GM18505 (cell line): ENCODE data around the gene PIGM.

ENCODE experiments used
- ATAC-seq: cut with Tn5 transposase; IDR thresholded peaks from one replicate; pipeline ENCODE4 v1.9.1; 2021; ENCODE audit not compliant: unreplicated experiment
- POLR2A ChIP-seq: IDR thresholded peaks from 4 replicates; pipeline ENCODE4 v1.6.1; 2011; ENCODE audit warnings: borderline replicate concordance; ENCODE audit not compliant: insufficient read depth, insufficient read length; ENCODE audit errors: extremely low read depth

Gene PIGM

GRCh38 chr1:160005070-160005469 lies 26.7 kb downstream of the PIGM start:
- ATAC-seq, result no peak
- no peak for TF ChIP-seq POLR2A

DNA sequence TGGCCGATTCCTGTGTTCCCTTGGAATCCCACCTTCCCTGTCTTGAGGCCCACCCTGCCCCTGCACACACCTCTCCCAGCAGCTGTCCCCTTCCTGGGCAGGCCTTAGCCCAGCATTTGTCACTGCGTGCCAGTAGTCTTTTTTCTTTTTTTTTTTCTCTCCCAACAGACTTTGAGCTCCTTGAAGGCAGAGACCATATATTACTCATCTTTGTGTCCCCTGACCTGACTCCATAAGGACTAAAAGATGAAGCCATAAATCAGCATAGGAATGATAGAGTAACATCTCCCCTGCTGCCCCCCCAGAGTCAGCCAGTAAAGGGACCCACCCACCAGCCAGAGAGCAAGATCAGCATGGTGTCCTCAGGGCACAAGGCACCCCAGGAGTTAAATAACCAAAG lies 27.4 kb downstream of the PIGM start:
- no peak for ATAC-seq
- TF ChIP-seq POLR2A, result no peak

DNA sequence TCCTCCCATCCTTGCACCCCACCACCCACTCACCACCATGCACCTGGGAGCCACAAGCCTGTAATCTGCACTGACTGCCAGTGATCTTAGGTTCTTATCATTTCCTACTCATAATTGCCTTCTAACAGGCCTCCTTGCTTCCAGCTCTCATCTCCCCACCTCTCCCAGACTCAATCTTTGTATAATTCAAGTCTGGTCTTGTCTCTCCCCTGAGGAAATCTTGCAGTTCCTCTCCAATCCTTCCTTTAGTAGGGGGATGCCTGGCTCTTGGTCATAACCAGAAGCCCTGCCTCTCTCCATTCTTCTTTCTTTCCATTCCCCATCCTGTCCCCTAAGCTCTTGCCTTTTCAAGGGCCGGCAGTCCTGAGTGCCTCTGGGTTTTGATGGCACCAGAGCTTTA lies 27.8 kb downstream of the PIGM start:
- no peak for TF ChIP-seq POLR2A
- ATAC-seq, result no peak

- ATAC-seq, result no peak
- no peak for TF ChIP-seq POLR2A
These were observed 30.4 kb downstream of the PIGM start for GRCh38 chr1:160001440-160001839.

- no peak for ATAC-seq
These were observed 32.6 kb downstream of the PIGM start for GRCh38 chr1:159999204-159999603.

DNA sequence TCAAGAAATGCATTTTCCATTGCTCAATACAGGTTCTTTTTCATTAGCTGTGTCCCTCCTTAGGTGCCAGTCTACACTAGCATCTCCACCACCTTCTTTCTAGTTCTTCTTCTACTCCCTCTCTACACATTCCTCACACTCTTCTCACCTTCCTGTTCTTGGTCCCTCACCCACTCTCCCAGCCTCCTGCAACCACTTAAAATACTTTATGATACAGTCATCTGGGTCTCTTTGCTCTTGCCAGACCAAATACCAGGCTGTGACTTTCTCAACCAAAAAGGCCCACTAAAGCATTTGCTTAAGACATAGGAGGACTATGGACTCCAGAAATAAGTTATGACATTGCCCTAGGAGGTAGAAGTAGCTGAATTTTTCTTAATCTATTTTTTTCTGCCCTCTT lies 35.1 kb downstream of the PIGM start:
- ATAC-seq, result no peak

More at GRCh38 chr1:159999204-159999603, 32.6 kb downstream of the PIGM start:
- TF ChIP-seq POLR2A, result no peak

DNA sequence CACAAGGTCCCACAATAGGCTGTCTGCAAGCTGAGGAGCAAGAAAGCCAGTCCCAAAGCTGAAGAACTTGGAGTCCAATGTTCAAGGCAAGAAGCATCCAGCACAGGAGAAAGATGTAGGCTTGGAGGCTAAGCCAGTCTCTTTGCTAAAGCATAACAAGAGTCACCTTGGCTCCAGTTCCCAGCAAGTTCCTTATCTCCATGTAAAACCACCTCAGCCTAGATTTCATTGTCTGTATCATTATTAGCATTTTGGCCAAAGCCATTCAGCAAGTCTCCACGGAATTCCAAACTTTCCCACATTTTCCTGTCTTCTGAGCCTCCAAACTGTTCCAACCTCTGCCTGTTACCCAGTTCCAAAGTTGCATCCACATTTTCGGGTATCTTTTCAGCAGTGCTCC lies 36.9 kb downstream of the PIGM start:
- no peak for TF ChIP-seq POLR2A
- no peak for ATAC-seq

More for the DNA sequence above, 35.1 kb downstream of the PIGM start:
- no peak for TF ChIP-seq POLR2A

DNA sequence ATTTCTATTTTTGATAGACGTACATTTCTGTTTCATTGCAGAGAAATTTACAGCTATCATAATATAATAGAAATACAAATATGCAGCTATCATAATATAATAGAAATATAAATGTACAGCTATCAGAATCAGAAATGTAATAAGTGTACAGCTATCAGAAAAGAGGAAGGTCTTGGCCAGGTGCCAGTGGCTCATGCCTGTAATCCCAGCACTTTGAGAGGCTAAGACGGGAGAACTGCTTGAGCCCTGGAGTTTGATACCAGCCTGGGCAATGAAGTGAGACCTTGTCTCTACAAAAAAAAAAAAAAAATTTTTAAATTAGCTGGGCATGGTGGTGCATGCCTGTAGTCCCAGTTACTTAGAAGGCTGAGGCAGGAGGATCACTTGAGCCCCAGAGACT lies 37.9 kb downstream of the PIGM start:
- ATAC-seq, result no peak
- TF ChIP-seq POLR2A, result no peak

DNA sequence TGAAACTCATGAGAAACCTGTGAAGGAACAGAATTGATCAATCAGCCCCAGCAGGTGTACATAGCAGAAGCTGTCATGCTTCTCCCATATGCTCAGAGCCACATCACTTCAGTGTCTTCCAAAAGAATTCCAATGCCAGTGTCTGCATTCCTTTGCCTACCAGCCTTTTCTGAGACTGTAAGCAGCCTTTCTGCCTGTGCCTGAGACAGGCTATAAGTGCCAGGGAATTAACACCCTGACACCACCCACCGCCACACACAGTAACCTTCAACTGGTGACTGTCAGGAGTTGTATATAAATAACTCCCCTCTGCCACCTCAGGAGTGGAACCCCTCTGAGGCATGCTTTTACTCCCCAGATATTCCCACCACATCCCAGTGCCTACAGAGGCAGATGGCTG lies 39.6 kb downstream of the PIGM start:
- ATAC-seq, result no peak
- TF ChIP-seq POLR2A, result no peak

DNA sequence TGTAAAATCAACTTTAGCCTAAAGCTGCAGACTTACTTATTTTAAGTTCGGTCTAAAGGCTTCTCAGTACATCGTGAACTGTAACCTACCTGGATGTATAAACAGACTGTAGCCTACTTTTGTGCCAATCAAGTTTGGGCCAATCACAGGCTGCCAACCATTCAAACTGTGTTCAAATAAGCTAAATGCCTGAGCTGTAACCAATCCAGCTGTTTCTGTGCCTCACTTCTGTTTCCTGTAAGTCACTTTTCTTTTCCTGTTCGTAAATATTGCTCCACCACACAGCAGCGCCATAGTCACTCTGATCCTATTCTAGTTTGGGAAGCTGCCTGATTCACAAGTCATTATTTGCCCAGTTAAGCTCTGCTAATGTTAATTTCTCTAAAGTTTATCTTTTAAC lies 40.3 kb downstream of the PIGM start:
- TF ChIP-seq POLR2A, result no peak

GRCh38 chr1:159990005-159990404 lies 41.8 kb downstream of the PIGM start:
- ATAC-seq, result no peak
- TF ChIP-seq POLR2A, result no peak

More for the DNA sequence above, 40.3 kb downstream of the PIGM start:
- ATAC-seq, result no peak

GRCh38 chr1:159989581-159989980 lies 42.2 kb downstream of the PIGM start:
- ATAC-seq, result no peak
- no peak for TF ChIP-seq POLR2A

DNA sequence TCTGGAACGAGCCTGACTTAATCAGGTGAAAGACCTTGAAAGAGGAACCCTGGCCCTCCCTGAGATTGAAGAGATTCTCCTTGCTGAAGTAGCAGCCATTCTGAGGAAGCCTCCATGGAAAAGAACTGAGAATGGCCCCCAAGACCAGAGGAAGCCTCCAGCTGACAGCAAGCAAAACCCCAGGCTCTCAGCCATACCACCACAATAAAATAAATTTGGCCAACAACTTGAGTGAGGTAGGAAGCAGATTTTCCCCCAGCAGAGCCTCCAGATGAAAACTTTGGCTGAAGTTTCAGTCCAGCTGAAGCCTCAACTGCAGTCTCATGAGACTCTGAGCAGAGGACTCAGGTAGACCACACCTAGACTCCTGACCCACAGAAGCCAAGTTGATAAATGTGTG lies 43.8 kb downstream of the PIGM start:
- no peak for TF ChIP-seq POLR2A
- ATAC-seq, result no peak

GRCh38 chr1:159987186-159987585 lies 44.6 kb downstream of the PIGM start:
- no peak for ATAC-seq

GRCh38 chr1:159986531-159986930 lies 45.3 kb downstream of the PIGM start:
- no peak for ATAC-seq
- TF ChIP-seq POLR2A, result no peak

More at GRCh38 chr1:159987186-159987585, 44.6 kb downstream of the PIGM start:
- TF ChIP-seq POLR2A, result no peak
